Loucy (cell line): ENCODE measurements around the gene HCN2.

Experiments
- H2AFZ ChIP-seq: fragments of 200-600 bp; sonication (generic); 2 replicates; pipeline ENCODE4 v1.6.0; 2016; ENCODE audit warnings: antibody characterized with exemption, mild to moderate bottlenecking, low read length, moderate library complexity
- H3F3A ChIP-seq: fragments of 200-600 bp; 2 replicates; pipeline ENCODE4 v1.6.0; 2016; ENCODE audit warnings: antibody characterized with exemption, low read depth, mild to moderate bottlenecking
- H3K27me3 ChIP-seq: fragments of 200-600 bp; sonication (generic); 2 replicates; pipeline ENCODE4 v1.6.1; 2014; ENCODE audit warnings: low read length, mild to moderate bottlenecking; ENCODE audit not compliant: insufficient read depth, poor library complexity, severe bottlenecking
- H3K36me3 ChIP-seq: fragments of 200-600 bp; sonication (generic); 2 replicates; pipeline ENCODE4 v1.6.1; 2016; ENCODE audit warnings: low read length; ENCODE audit not compliant: insufficient read depth
- H3K4me1 ChIP-seq: fragments of 200-600 bp; sonication (generic); 2 replicates; pipeline ENCODE4 v1.5.1; 2014; ENCODE audit warnings: low read length, mild to moderate bottlenecking; ENCODE audit not compliant: insufficient read depth, poor library complexity, severe bottlenecking
- H3K4me2 ChIP-seq: fragments of 200-600 bp; sonication (generic); 2 replicates; pipeline ENCODE4 v1.6.0; 2014; ENCODE audit warnings: antibody characterized with exemption, low read length, low read depth, mild to moderate bottlenecking; ENCODE audit not compliant: poor library complexity, severe bottlenecking
- H3K4me3 ChIP-seq: fragments of 200-600 bp; sonication (generic); 2 replicates; pipeline ENCODE4 v1.5.1; 2014; ENCODE audit warnings: low read length, mild to moderate bottlenecking, mixed read lengths; ENCODE audit not compliant: poor library complexity, severe bottlenecking
- H3K79me2 ChIP-seq: fragments of 200-600 bp; sonication (generic); 2 replicates; pipeline ENCODE4 v1.6.1; 2014; ENCODE audit warnings: low read length; ENCODE audit not compliant: insufficient read depth
- H3K9ac ChIP-seq: fragments of 200-600 bp; sonication (generic); 2 replicates; pipeline ENCODE4 v1.6.0; 2014; ENCODE audit warnings: mild to moderate bottlenecking, low read depth, low read length, moderate library complexity; ENCODE audit not compliant: poor library complexity, severe bottlenecking
- H3K9me2 ChIP-seq: fragments of 200-600 bp; sonication (generic); replicated peaks from 2 replicates; pipeline ENCODE4 v1.6.1; 2016; ENCODE audit warnings: low read depth, low read length, mixed read lengths
- H3K9me3 ChIP-seq: fragments of 200-600 bp; sonication (generic); 2 replicates; pipeline ENCODE4 v1.6.1; 2014; ENCODE audit warnings: mild to moderate bottlenecking, antibody characterized with exemption, low read length, low read depth; ENCODE audit not compliant: insufficient read depth
- H4K20me1 ChIP-seq: fragments of 200-600 bp; sonication (generic); 2 replicates; pipeline ENCODE4 v1.6.0; 2014; ENCODE audit warnings: antibody characterized with exemption, low read length, mild to moderate bottlenecking; ENCODE audit not compliant: insufficient read depth, poor library complexity, severe bottlenecking
- EZH2phosphoT487 ChIP-seq: fragments of 200-600 bp; IDR thresholded peaks from 2 replicates; pipeline ENCODE4 v1.6.1; 2018; ENCODE audit warnings: antibody characterized with exemption, mild to moderate bottlenecking, moderate library complexity, borderline replicate concordance
- TF ChIP-seq, protein P1 (sequence below): fragments of 200-600 bp; sonication (generic); conservative IDR thresholded peaks from 2 replicates; pipeline ENCODE4 v1.5.1; 2014; ENCODE audit warnings: mild to moderate bottlenecking, antibody characterized with exemption, low read length

HCN2 gene

DNA sequence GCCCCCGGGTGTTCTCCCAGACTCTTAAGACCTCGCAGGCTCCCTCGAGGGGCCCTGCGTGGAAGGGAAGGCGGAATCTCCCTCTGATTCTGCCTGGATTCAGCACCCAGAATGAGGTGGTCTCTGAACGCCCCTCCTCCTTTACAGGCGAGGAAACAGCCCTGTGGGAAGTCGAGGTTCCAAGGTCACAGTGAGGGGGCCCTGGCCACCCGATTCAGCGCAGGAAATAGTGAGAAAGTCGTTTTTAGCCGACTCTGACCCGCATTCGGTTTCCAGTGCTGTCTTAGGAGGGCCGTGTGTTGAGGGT, 16.2 kb upstream of the HCN2 start:
- Histone ChIP-seq H4K20me1 (peaks cover 57% of the 10 kb centered on the region), H3K9ac (peak overlapping the region; percentile 100), H3K9me3 (no peaks in the 10 kb centered on the region), H3F3A (peaks cover 11% of the 10 kb centered on the region), H3K4me3 (peak overlapping the region; percentile 99), H3K36me3 (peaks cover 5% of the 10 kb centered on the region; the same call in 1 of the 2 replicates), H2AFZ (no peak overlapping the region), H3K9me2 (no peaks in the 10 kb centered on the region), H3K27me3 (peaks cover 6% of the 10 kb centered on the region), H3K4me2 (peak overlapping the region; percentile 81), H3K79me2 (peaks cover 60% of the 10 kb centered on the region), H3K4me1 (peaks cover 27% of the 10 kb centered on the region)
- TF ChIP-seq EZH2phosphoT487: no peak
- TF ChIP-seq, protein P1, sequence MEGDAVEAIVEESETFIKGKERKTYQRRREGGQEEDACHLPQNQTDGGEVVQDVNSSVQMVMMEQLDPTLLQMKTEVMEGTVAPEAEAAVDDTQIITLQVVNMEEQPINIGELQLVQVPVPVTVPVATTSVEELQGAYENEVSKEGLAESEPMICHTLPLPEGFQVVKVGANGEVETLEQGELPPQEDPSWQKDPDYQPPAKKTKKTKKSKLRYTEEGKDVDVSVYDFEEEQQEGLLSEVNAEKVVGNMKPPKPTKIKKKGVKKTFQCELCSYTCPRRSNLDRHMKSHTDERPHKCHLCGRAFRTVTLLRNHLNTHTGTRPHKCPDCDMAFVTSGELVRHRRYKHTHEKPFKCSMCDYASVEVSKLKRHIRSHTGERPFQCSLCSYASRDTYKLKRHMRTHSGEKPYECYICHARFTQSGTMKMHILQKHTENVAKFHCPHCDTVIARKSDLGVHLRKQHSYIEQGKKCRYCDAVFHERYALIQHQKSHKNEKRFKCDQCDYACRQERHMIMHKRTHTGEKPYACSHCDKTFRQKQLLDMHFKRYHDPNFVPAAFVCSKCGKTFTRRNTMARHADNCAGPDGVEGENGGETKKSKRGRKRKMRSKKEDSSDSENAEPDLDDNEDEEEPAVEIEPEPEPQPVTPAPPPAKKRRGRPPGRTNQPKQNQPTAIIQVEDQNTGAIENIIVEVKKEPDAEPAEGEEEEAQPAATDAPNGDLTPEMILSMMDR: no peak

DNA sequence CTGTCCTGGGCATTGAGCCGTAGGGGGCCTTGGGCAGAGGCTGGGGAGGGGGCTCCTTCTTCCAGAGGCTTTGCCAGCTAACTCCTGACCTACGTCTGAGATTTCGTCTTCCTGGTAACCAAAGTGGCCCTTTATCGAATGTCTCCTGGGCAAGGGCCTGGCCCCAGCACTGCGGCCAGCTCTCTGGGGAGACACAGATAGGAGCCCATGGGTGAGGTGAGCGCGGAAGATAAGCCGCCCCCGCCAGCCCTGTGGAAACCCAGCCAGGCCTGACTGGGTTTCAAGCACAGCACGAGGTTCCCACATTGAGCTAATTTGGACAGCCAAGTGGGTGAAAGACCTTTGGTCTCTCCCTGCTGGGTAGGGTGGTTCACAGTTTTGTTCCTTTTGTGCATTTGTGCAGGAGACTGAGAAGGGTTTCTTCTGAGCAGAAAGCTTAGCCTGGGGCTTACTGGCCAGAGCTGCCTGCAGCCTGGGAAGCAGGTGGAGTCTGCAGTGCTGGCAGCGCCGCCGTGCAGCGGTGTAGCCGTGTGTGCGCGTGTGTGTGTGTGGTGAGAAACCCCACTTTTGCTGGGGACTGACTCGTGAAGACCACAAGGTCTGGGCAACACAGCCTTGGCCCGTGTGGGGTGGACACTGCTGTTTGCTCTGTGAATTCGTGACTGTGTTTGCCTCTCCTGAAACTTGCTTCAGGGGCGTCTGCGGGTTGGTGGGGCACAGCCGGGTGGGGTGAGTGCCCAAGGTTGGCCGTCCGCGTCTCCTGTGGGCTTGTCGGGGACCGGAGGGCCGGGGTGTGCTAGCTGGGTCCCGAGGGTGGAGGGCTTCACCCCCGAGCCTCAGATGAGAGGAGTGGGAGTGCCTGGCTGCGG, 14.8 kb upstream of the HCN2 start:
- Histone ChIP-seq H4K20me1 (peaks cover 69% of the 10 kb centered on the region), H3K9me2 (no peaks in the 10 kb centered on the region), H3K4me3 (peak overlapping the region; percentile 99), H3K4me1 (peaks cover 27% of the 10 kb centered on the region), H3K9ac (peak overlapping the region; percentile 100), H3K79me2 (peaks cover 74% of the 10 kb centered on the region), H3K36me3 (peaks cover 10% of the 10 kb centered on the region; the same call in 1 of the 2 replicates), H3K27me3 (peaks cover 6% of the 10 kb centered on the region), H3K4me2 (peak overlapping the region; percentile 81), H2AFZ (no peak overlapping the region), H3F3A (peaks cover 11% of the 10 kb centered on the region), H3K9me3 (no peaks in the 10 kb centered on the region)
- TF ChIP-seq, protein P1: no peak
- TF ChIP-seq EZH2phosphoT487: no peak

DNA sequence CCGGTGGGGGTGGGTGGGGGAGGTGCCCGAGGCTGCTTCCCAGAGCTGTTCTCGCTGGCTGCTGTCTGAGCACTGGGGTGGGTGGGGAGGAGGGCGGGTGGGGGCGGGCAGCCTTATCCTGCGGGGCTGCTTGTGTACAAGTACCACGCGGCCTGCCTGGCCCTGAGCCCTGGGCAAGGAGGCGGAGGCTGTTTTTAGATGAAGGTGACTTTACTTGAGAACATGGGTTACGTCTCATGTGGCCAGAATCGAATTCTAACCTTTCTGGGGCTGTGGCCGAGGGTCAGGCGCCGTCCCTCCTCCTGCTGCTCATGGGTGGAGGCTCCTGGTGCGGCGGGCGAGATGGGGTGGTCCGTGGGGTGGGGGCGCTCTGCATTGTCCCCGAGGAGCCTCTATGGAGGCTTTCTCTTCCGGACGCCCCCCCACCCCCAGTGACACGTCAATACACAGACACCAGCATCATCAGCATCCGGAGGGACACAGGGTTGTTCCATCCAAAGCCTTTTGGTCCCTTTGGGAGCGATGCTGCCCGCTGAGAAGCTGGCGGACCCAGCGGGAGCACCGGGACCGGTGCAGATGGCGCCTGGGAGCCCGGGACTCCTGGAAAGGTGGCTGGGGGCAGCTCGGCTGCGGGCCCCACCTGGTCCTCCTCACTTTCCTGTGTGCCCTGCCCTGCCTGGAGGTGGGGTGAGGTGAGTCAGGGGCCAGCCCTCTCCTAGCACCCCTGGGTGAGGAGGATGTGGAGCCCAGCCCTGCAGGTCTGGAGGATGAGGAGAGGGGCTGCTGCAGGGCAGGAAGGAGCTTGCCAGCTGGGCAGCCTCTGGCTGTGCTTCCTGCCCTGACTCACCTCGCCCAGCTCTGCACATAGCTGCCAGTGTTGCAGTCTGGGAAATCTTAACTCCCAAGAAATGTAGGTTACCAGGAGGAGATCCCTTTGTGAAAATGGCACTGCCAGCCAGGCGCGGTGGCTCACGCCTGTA, 13.9 kb upstream of the HCN2 start:
- peaks cover 70% of the 10 kb centered on the region for H4K20me1 ChIP-seq
- H3K27me3 ChIP-seq: peaks cover 6% of the 10 kb centered on the region
- peaks cover 11% of the 10 kb centered on the region for H3F3A ChIP-seq
- TF ChIP-seq, protein P1: no peak
- TF ChIP-seq EZH2phosphoT487: no peak
- peaks cover 27% of the 10 kb centered on the region for H3K4me1 ChIP-seq
- no peak overlapping the region for H2AFZ ChIP-seq
- H3K36me3 ChIP-seq: peaks cover 17% of the 10 kb centered on the region; the same call in 1 of the 2 replicates
- no peaks in the 10 kb centered on the region for H3K9me3 ChIP-seq
- peak overlapping the region; percentile 100 for H3K9ac ChIP-seq
- H3K9me2 ChIP-seq: no peaks in the 10 kb centered on the region
- H3K4me3 ChIP-seq: peak overlapping the region; percentile 99
- peaks cover 82% of the 10 kb centered on the region for H3K79me2 ChIP-seq
- peak overlapping the region; percentile 81 for H3K4me2 ChIP-seq
